ENCODE measurements around the gene SETBP1. TPM values are rescaled to one million over a fixed set of nuclear protein-coding genes. Genes with fewer than 3 reads are reported as not detected.

The SETBP1 gene
- total RNA-seq, 4 donors from 2014 or later, result 15.6 to 27.3 (median 19.1) TPM

GRCh38 chr18:44960580-44960979 is 279.9 kb downstream of the SETBP1 start:
- no peak for TF ChIP-seq CTCF (IDR thresholded peaks at IDR 0.05; ENCODE audit: low read depth)

GRCh38 chr18:44961288-44961995 is 280.8 kb downstream of the SETBP1 start:
- no peak for TF ChIP-seq CTCF (IDR thresholded peaks at IDR 0.05; ENCODE audit: low read depth)

GRCh38 chr18:44967599-44967998 is 286.9 kb downstream of the SETBP1 start:
- TF ChIP-seq CTCF (IDR thresholded peaks at IDR 0.05; ENCODE audit: low read depth), result no peak

GRCh38 chr18:44968336-44968735 is 287.6 kb downstream of the SETBP1 start:
- TF ChIP-seq CTCF (IDR thresholded peaks at IDR 0.05; ENCODE audit: low read depth), result no peak

GRCh38 chr18:44969214-44969795 is 288.6 kb downstream of the SETBP1 start:
- no peak for TF ChIP-seq CTCF (IDR thresholded peaks at IDR 0.05; ENCODE audit: low read depth)

GRCh38 chr18:44973282-44973681 is 292.6 kb downstream of the SETBP1 start:
- no peak for TF ChIP-seq CTCF (IDR thresholded peaks at IDR 0.05; ENCODE audit: low read depth)

- no peak for TF ChIP-seq CTCF (IDR thresholded peaks at IDR 0.05; ENCODE audit: low read depth)
Observed at GRCh38 chr18:44974174-44974573, 293.5 kb downstream of the SETBP1 start.
